HEK293 (cell line): ENCODE data around the gene FGR.
A peak's percentile ranks its signal among the peaks of the same experiment; 100 is the strongest.

Experiments used
- BCL11A ChIP-seq: fragments of 450-650 bp; formaldehyde crosslinking; IDR thresholded peaks from 2 replicates; pipeline ENCODE4 v1.5.1; 2016; ENCODE audit warnings: low read depth, missing biosample characterization, missing genetic modification characterization
- BCL11B ChIP-seq: fragments of 450-650 bp; formaldehyde crosslinking; IDR thresholded peaks from 2 replicates; pipeline ENCODE4 v1.5.1; 2016; ENCODE audit warnings: low read depth, missing biosample characterization, missing genetic modification characterization
- BCL6B ChIP-seq: fragments of 450-650 bp; formaldehyde crosslinking; IDR thresholded peaks from 2 replicates; pipeline ENCODE4 v1.5.1; 2017; ENCODE audit warnings: missing biosample characterization, missing genetic modification characterization
- EGR2 ChIP-seq: fragments of 450-650 bp; formaldehyde crosslinking; IDR thresholded peaks from 2 replicates; pipeline ENCODE4 v1.5.1; 2016; ENCODE audit warnings: low read depth, missing biosample characterization, missing genetic modification characterization
- GLI2 ChIP-seq: fragments of 450-650 bp; formaldehyde crosslinking; IDR thresholded peaks from 2 replicates; pipeline ENCODE4; 2017; ENCODE audit warnings: missing biosample characterization, missing genetic modification characterization, low read depth, borderline replicate concordance
- KLF8 ChIP-seq: fragments of 450-650 bp; formaldehyde crosslinking; IDR thresholded peaks from 2 replicates; pipeline ENCODE4 v1.5.1; 2016; ENCODE audit warnings: missing biosample characterization, missing genetic modification characterization
- MEIS1 ChIP-seq: sonication (generic); formaldehyde crosslinking; IDR thresholded peaks from 2 replicates; pipeline ENCODE4 v1.8.1; 2022; ENCODE audit warnings: missing genetic modification reagents, mild to moderate bottlenecking, borderline replicate concordance
- OSR2 ChIP-seq: fragments of 450-650 bp; formaldehyde crosslinking; IDR thresholded peaks from 2 replicates; pipeline ENCODE4 v1.5.1; 2016; ENCODE audit warnings: missing biosample characterization, missing genetic modification characterization
- PRDM2 ChIP-seq: fragments of 450-650 bp; formaldehyde crosslinking; IDR thresholded peaks from 2 replicates; pipeline ENCODE4 v1.5.1; 2016; ENCODE audit warnings: missing biosample characterization, missing genetic modification characterization, borderline replicate concordance
- REST ChIP-seq: fragments of 450-650 bp; formaldehyde crosslinking; IDR thresholded peaks from 2 replicates; pipeline ENCODE4 v1.5.1; 2016; ENCODE audit warnings: missing biosample characterization, missing genetic modification characterization
- SP2 ChIP-seq: fragments of 450-650 bp; formaldehyde crosslinking; IDR thresholded peaks from 2 replicates; pipeline ENCODE4 v1.5.1; 2016; ENCODE audit warnings: missing biosample characterization, missing genetic modification characterization
- SP3 ChIP-seq: fragments of 450-650 bp; formaldehyde crosslinking; IDR thresholded peaks from 2 replicates; pipeline ENCODE4 v1.5.1; 2016; ENCODE audit warnings: missing biosample characterization, missing genetic modification characterization
- TSHZ1 ChIP-seq: fragments of 450-650 bp; formaldehyde crosslinking; IDR thresholded peaks from 2 replicates; pipeline ENCODE4 v1.5.1; 2016; ENCODE audit warnings: missing biosample characterization, missing genetic modification characterization, borderline replicate concordance
- WT1 ChIP-seq: fragments of 450-650 bp; formaldehyde crosslinking; IDR thresholded peaks from 2 replicates; pipeline ENCODE4 v1.5.1; 2016; ENCODE audit warnings: missing biosample characterization, missing genetic modification characterization
- ZBTB6 ChIP-seq: fragments of 450-650 bp; formaldehyde crosslinking; IDR thresholded peaks from 2 replicates; pipeline ENCODE4 v1.5.1; 2017; ENCODE audit warnings: missing biosample characterization, missing genetic modification characterization
- ZBTB7A ChIP-seq: fragments of 450-650 bp; formaldehyde crosslinking; IDR thresholded peaks from 2 replicates; pipeline ENCODE4 v1.5.1; 2016; ENCODE audit warnings: low read depth, missing biosample characterization, missing genetic modification characterization
- ZBTB8A ChIP-seq: fragments of 450-650 bp; formaldehyde crosslinking; IDR thresholded peaks from 2 replicates; pipeline ENCODE4 v1.5.1; 2016; ENCODE audit warnings: missing biosample characterization, missing genetic modification characterization
- ZFP37 ChIP-seq: fragments of 450-650 bp; formaldehyde crosslinking; IDR thresholded peaks from 2 replicates; pipeline ENCODE4 v1.5.1; 2016; ENCODE audit warnings: missing biosample characterization, missing genetic modification characterization
- ZNF324 ChIP-seq: fragments of 450-650 bp; formaldehyde crosslinking; IDR thresholded peaks from 2 replicates; pipeline ENCODE4 v1.5.1; 2016; ENCODE audit warnings: missing biosample characterization, missing genetic modification characterization
- ZNF366 ChIP-seq: fragments of 450-650 bp; formaldehyde crosslinking; conservative IDR thresholded peaks from 2 replicates; pipeline ENCODE4 v1.5.1; 2016; ENCODE audit warnings: missing biosample characterization, missing genetic modification characterization
- ZSCAN16 ChIP-seq: fragments of 450-650 bp; formaldehyde crosslinking; IDR thresholded peaks from 2 replicates; pipeline ENCODE4 v1.5.1; 2016; ENCODE audit warnings: missing biosample characterization, missing genetic modification characterization

Gene FGR

GRCh38 chr1:27574871-27575831 lies 59.8 kb downstream of the FGR start (continued):
- TF ChIP-seq PRDM2 (tag by site-specific recombination) (no peak), KLF8 (tag by site-specific recombination) (peak; percentile 74; the same call in 1 of the 2 replicates), ZFP37 (tag by site-specific recombination) (0 out of 2 replicates have a peak, but pooled peaks have one; percentile 53), WT1 (tag by site-specific recombination) (peak; percentile 42), ZSCAN16 (tag by site-specific recombination) (0 out of 2 replicates have a peak, but pooled peaks have one; percentile 41), MEIS1 (CRISPR knock-in tag) (no peak), SP2 (tag by site-specific recombination) (peak; percentile 81), EGR2 (tag by site-specific recombination) (peak; percentile 90), ZBTB8A (tag by site-specific recombination) (peak; percentile 94), BCL11A (tag by site-specific recombination) (0 out of 2 replicates have a peak, but pooled peaks have one; percentile 71), GLI2 (no peak), SP3 (tag by site-specific recombination) (peak; percentile 85), ZBTB7A (tag by site-specific recombination) (peak; percentile 86; the same call in 1 of the 2 replicates), BCL11B (no peak), ZBTB6 (tag by site-specific recombination) (peak; percentile 94), OSR2 (tag by site-specific recombination) (peak; percentile 73; the same call in 1 of the 2 replicates), ZNF324 (tag by site-specific recombination) (no peak), REST (no peak), TSHZ1 (tag by site-specific recombination) (no peak), BCL6B (tag by site-specific recombination) (no peak), ZNF366 (tag by site-specific recombination) (0 out of 2 replicates have a peak, but pooled peaks have one; percentile 10)
